ENCODE results near the gene CNOT6.
A peak's percentile ranks its signal among the peaks of the same experiment; 100 is the strongest.

CNOT6 gene

DNA sequence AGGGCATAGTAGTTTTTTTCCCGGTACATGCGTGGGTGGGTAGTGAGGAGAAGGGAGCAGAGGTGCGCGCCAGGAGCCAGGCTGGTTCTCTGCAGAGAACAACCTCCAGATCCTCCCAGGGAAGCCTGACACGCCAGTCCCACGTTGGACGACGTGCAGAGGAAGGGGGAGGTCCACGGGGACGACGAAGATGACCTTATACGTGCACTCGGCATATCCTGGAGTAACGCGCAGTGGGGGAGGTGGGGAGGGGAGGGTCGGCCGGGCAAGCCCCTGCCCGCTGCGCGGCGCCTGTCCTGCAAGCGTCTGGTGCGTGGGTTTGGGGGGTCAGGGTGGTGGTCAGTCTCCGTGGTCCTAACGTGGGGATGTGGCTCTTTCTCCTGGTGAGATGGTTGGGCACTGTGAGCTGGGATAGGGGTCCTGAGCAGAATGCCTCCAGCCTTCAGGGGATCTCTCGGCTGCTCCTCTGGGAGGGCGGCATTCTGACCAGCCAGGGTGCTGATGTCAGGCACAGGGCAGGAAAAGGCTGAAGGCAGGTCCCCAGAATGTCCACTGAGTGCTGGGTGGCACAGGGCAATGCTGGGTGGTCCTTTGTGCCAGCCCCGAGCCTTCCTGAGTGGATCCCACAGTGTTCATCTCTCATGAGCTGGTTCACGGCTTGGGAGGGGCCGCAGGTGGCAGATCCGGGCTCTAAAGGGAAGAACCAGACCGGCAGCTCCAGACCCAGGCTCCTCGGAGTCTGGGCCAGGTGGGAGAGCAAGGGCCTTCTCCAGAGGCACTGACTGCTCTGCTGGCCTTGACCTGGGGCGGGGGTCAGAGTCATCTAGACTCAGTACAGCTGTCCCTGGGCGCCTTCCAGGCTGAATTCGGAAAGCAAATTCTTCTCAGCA, 107.7 kb downstream of the CNOT6 start:
- no peak for DNase-seq (ENCODE audit: low spot score)

DNA sequence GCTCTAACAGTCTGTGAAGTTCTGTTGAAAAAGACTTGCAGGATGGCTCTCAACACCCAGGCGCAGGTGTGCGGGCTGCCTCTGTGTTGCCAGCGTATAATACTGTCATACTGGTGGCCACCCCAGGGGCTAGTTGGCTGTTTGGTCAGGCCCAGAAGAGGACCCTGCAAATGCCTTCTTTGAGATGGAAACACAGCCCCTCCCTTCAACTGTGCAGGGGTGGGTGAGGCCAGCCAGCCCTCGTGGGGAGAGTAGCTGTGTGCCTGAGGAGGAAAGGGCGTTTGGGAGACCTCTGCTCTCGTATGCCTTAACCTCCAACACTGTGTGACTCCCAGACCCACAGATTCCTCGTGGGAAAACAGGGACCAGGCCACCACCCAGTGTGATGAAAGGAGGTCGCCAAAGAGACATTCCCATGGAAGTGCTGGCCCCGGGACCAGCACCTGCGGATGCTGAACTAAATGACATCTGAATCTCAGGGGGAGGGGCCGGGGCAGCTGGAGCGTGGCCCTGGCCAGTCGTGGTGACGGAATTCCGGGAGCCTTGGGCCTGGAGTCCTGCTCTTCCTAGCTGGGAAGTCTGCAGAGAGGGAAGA, 108.4 kb downstream of the CNOT6 start:
- no peak for DNase-seq (ENCODE audit: low spot score)

- DNase-seq (ENCODE audit: low spot score): no peak
Observed at GRCh38 chr5:180603076-180603594, 109.0 kb downstream of the CNOT6 start.

DNA sequence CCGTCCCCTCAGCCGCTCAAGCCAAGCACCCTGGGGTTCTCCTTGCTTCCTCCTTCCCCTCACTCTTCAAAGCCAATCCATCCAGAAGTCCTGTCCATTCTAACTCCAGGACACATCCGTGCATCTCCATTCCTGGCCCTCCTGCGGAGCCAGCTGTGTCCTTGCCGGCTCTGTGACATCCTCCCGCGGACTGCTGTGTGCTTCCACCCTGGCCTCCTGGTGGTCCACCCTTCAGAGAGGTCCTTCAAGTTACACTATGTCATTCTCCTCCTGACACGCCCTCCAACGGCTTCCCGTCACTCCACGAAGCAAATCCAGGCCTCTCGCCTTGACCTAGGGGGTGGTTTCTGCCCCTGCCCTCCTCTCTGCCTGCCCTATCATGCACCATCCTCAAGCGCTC, 110.1 kb downstream of the CNOT6 start:
- no peak for DNase-seq (ENCODE audit: low spot score)

- peak; percentile 34 for DNase-seq (ENCODE audit: low spot score)
Observed at GRCh38 chr5:180605554-180606214, 111.5 kb downstream of the CNOT6 start.

DNA sequence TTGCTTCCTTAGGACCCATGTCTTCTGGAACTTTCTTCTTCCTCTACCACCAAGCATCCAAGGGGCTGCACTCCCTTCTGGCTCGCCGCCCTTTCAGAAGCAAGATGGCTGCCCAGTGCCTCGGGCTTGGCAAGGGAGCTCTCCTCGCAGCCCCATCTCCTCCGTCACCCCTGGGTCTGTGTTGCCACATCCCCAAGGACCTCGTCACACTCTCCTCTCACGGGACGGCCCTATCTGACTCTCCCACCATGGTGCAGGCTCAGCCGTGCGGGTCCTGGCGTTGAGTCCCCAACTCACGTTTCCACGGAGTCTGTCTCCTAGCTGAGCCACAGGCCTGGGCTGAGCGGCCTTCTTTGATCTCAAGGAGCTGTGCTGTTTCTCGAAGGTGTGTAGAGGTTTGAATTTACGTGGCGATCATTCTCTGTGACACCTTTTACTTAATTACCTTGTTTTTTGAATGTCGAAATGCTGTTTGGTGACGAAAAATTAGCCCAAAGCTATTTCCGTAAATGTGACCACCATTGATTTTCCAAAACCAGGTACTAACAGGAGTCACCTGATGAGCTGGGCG, 112.1 kb downstream of the CNOT6 start:
- DNase-seq (ENCODE audit: low spot score): no peak

- DNase-seq (ENCODE audit: low spot score): no peak
Observed at GRCh38 chr5:180607861-180608571, 113.8 kb downstream of the CNOT6 start.

DNA sequence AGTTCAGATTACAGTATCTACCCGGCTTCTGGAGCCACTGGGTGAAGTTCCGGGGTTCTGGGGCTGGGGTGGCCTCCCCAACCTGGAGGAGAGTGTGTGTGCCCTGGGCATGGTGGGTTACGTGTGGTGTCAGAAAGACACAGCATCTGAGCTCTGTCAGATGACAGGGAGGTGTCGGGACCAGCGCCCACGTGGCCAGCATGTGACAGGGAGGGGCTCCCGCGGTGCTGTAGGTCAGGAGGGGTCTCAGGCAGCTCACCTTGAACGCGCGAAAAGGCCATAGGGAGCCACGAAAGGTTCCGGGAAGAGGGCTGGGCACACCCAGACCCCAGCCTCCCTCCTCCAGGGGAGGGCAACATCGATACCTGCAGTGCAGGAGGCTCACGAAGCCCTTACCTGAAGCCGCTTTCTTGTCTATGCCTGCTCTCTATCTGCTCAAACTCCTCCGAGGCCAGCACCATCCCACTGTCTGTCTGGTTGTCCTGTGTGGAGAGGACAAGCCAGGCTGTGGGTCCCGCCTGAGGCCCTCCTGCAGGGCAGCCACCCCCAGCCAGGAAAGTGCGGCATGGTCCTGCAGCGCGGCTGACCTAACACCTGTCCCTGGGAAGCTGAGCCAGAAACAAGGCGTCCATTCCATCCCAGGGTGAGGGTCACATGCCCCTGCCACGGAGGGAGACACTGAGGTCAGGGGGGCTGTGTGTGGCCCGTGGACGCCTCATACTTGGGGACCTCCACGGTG, 114.6 kb downstream of the CNOT6 start:
- no peak for DNase-seq (ENCODE audit: low spot score)

DNA sequence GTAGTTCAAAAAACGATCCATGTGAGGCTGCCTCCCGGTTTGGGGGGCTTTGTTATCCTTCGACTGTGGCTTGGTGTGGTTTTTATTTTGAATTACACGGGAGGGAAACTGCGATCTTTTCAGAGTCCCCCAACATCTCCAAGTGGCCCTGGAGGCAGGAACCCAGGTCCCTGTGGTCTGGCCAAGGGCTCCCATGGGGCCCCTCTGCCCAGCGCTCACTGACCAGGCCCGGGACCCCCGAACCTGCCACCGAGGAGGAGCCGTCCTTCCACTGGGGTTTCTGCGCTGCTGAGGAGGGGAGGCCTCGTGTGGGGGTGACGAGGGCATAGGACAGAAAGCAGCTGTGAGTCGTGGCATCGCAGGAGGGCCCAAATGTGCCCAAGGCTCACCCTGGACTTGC, 115.2 kb downstream of the CNOT6 start:
- DNase-seq (ENCODE audit: low spot score): no peak

DNA sequence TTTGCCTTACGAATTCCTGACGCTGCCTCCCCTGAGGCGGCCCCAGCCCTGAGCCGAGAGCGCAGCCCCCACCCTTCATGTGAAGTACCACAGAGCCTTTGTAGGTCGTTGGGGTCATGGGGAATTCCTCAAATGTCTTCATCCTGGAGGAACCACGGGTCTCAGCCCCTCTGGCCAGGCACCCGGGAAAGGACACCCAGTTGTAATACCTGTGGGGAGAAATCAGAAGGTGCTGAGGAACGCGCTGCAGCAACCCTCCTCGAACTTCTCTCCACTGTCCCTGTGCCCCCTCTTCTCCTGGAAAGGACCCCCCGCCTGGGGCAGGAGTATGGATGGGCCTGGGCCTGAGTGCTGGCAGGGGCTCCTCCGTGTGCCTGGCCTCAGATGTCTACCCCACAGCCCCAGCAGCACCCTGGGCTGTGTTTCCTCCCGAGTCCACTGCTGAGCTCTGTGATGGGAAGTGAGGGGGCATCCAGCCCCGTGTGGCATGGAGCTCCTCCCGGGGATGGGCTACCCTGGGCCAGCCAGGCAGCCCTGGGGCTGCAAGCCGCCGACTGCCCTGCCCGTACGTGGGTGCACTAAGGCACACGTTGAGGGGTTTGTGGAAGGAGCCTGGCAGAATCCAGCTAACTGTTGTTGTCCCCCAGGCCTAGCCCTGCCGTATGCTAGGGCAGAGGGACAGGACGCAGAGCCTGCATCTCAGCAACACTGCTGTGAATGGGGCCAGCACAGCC, 115.8 kb downstream of the CNOT6 start:
- DNase-seq (ENCODE audit: low spot score): no peak

DNA sequence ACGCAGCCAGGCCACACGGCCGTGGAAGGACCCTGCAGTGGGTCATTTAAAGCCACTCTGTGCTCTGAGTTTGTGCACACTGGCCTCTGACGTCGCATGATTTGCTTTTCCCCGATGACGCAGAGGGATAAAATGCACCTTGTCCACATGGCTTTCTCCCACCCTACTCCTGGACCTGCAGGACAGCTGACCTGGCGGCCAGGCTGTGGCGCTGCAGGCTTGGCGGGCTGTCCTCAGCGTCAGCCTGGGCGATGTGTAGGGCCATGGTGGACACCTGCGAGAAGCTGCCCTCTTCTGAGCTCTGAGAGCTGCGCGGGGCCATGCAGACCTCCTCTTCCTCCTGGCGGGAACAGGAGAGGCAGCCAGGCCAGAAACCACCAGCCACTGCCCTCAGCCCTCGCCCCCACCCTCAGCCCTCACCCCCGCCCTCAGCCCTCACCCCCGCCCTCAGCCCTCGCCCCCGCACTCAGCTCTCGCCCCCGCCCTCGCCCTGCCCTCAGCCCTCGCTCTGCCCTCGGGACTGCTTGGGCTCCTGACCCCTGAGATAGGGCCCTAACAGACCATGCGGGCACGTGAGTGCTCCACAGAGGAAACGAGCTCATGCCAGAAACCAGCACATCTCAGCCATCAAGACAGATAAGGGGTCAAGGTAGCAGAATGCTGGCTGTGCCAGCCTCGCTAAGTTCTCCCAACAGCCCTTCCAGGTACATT, 117.1 kb downstream of the CNOT6 start:
- DNase-seq (ENCODE audit: low spot score): no peak

GRCh38 chr5:180612683-180613082, 118.5 kb downstream of the CNOT6 start:
- no peak for DNase-seq (ENCODE audit: low spot score)

DNA sequence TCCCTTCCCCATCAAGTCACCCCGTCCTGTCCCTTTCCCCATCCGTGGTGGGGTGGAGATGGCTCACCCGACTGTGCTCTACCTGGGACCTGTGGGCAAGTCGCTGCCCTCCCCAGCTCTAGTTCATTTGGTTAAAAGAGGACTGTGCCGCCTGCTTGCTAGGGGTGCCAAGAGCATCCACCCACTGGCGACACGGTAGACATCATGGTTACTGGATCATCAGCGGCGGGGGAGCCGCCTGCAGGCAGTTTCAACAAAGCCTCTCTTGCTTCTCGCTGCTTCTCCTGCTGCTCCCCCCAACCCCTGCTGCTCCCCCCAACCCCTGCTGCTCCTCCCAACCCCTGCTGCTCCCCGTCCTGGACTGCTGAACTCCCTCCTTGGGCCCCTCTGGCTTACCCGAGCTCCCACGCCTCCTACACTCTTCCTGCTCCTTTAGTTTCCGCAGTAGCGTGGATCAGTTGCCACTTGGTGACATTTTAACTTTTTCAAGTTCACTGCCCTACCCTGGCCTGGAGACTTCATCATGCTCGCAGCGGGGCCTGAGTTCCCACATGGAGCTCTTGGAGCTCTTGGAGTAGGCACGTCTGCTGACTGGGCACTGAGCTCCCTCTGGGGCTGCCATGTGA, 119.1 kb downstream of the CNOT6 start:
- DNase-seq (ENCODE audit: low spot score): no peak

DNA sequence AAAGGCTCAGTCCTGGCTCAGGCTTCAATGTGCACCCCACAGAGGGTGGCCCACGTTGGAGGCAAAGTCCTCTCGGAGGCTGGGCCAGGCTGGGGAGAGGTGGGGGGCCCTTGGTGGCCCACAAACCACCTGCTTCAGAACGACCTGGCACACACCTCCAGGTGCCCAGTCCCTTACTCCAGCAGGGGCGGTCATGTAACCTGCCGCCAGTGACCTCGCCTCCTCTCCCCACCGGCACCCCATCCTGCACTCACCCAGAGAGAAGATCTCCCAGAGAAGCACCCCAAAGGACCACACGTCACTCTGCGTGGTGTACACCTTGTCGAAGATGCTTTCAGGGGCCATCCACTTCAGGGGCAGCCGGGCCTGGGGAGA, 119.6 kb downstream of the CNOT6 start:
- DNase-seq (ENCODE audit: low spot score): no peak

GRCh38 chr5:180618487-180618828, 124.3 kb downstream of the CNOT6 start:
- DNase-seq (ENCODE audit: low spot score): no peak

GRCh38 chr5:180618829-180619562, 124.8 kb downstream of the CNOT6 start:
- DNase-seq (ENCODE audit: low spot score): no peak

DNA sequence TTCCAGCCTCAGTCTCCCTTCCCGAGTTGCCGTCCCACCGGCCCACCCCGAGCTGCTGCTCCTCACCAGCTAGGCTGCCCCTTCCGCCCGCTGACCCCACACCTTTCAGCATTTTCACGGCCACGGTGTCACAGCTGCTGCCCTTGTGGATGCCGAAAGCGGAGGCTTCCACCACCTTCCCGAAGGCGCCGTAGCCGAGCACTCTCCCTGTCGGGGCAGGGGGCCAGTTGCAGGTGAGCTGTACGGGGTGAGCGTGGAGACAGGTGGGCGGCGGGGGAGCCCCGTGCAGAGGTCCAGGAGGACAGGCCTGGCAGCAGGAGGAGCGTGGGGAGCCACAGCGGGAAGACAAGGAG, 125.4 kb downstream of the CNOT6 start:
- DNase-seq (ENCODE audit: low spot score): no peak

- no peak for DNase-seq (ENCODE audit: low spot score)
Observed at GRCh38 chr5:180620014-180620413, 125.8 kb downstream of the CNOT6 start.

DNA sequence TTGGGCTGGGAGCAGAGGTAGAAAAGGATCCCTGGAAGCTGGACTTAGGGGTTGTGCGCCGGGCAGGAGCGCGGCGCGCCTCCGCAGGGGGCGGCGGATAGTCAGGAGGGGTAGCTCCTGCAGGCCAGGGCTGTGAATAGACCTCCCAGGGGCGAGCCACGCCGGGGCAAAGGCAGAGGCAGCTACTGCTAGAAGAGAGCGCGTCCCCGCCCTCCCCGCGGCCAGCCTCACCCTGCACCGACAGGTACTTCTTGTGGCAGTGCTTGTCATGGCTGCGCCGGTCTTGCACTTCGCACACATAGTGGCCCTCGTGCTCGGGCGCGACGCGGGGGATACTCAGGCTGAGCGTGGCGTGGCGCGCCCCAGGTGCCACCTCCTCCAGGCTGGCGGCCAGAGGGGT, 127.1 kb downstream of the CNOT6 start:
- DNase-seq (ENCODE audit: low spot score): no peak

Measured in AG08395 (cell line).